Astrocyte of the spinal cord (primary cell): ENCODE results near the gene ZNF100.

ENCODE experiments used
- DNase-seq: peaks from one replicate; pipeline ENCODE4 v3.0.0; 2011; ENCODE audit warnings: low read depth, low spot score
- H3K4me3 ChIP-seq: 2 replicates; pipeline ENCODE4 v1.5.1; 2011; ENCODE audit warnings: low read depth, mild to moderate bottlenecking, low read length, moderate library complexity
- in situ Hi-C: cut with HindIII; loops from 2 replicates; pipeline ENCODE4 v1.10.0; 2017; ENCODE audit warnings: low sequenced_read_pairs
- TF ChIP-seq, protein P1 (sequence below): IDR thresholded peaks from 2 replicates; pipeline ENCODE4 v1.5.1; 2012; ENCODE audit warnings: low read depth, mild to moderate bottlenecking, low read length, inconsistent platforms

The ZNF100 gene

DNA sequence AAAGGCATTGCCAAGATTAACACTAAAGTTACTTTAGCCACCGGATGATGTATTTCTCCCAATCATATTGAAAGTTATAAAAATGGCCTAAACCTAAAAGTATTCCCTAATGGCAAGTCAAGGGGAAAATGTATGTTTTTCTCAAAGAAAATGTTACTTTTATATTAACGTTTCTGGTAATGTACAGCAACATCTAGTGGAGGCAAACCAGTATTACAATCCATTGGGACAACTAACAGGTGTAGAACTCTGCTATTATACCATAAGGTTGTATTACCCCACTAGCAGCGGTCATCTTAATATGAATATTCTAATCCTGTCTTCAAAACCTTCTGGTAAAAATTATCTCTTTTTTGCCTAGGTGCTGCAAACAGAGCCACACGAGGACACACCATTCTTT is 69.2 kb downstream of the ZNF100 start:
- TF ChIP-seq, protein P1, sequence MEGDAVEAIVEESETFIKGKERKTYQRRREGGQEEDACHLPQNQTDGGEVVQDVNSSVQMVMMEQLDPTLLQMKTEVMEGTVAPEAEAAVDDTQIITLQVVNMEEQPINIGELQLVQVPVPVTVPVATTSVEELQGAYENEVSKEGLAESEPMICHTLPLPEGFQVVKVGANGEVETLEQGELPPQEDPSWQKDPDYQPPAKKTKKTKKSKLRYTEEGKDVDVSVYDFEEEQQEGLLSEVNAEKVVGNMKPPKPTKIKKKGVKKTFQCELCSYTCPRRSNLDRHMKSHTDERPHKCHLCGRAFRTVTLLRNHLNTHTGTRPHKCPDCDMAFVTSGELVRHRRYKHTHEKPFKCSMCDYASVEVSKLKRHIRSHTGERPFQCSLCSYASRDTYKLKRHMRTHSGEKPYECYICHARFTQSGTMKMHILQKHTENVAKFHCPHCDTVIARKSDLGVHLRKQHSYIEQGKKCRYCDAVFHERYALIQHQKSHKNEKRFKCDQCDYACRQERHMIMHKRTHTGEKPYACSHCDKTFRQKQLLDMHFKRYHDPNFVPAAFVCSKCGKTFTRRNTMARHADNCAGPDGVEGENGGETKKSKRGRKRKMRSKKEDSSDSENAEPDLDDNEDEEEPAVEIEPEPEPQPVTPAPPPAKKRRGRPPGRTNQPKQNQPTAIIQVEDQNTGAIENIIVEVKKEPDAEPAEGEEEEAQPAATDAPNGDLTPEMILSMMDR = peak; percentile 18
- DNase-seq = peak; percentile 1
- H3K4me3 ChIP-seq = no peak overlapping the region
- in situ Hi-C loops = no loop called here

DNA sequence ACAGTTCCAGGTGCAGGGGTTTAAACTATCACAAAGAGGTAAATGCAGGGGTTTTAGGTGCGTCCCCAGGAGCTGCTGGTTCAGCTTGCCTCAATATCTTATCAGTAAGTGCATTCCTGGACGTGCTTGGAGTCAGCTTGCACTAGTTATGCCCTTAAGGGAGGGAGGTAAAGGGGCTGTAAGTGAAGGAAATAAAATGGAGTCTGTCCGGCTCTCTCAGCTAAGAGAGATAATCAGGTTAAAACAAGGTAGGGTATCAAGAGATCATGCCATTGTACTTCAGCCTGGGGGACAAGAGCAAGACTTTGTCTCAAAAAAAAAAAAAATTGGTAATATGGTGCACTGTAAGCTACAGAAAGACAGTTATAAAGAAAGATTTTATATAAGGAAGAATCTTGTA is 69.7 kb downstream of the ZNF100 start:
- TF ChIP-seq, protein P1 = no peak
- no peak overlapping the region for H3K4me3 ChIP-seq
- in situ Hi-C loops = no loop called here
- DNase-seq = no peak

DNA sequence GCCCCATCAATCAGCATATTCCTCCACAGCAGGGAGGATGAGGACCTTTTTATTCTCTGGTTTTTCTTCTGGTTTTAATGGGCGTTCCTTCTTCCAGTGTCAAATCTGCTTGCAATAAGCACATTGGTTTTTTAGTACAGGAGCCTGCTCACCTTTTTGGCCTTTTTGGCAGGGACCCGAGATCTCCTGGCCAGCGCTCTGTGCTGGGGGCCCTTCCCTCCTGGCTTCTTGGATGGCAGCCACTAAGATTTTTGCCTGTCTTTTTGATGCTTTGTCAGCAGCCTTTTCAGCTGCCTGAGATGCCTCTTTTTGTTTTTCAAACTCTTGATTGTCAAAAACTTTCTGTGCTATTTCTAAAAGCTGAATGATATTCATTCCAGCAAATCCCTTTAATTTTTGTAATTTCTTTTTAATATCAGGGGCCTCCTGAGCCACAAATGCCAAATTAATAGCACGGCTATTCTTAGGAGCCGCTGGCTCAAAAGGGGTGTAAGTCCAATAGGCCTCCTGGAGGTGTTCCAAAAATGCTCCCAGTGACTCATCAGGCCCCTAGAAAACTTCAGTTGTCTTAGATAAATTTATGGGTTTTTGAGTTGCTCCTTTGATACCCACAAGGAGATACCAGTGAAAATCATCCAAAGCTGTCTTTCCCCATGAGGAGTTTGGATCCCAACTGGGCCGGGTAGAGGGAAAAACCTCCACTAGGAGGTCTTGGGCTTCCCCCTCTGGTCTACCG is 73.0 kb downstream of the ZNF100 start:
- TF ChIP-seq, protein P1 = no peak
- in situ Hi-C loops = no loop called here
- no peak for DNase-seq
- H3K4me3 ChIP-seq = no peak overlapping the region

DNA sequence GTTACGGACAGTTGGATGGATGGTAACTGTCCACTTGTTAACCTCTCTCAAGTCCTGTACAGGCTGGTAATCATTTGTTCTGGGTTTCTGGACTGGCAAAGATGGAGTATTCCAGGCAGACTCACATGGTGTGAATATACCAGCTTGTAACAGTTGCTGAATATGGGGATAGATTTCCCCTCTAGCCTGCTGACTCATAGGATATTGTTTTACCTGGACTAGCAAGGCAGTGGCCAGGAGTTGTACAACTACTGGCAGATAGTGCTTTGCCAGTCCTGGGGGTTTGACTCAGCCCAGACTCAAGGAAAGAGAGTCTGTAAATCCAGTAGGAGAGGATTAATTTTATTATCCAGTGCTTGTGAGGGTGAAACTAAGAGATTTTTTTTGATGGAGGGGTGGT is 74.0 kb downstream of the ZNF100 start:
- H3K4me3 ChIP-seq = no peak overlapping the region
- TF ChIP-seq, protein P1 = no peak
- in situ Hi-C loops = no loop called here
- no peak for DNase-seq

DNA sequence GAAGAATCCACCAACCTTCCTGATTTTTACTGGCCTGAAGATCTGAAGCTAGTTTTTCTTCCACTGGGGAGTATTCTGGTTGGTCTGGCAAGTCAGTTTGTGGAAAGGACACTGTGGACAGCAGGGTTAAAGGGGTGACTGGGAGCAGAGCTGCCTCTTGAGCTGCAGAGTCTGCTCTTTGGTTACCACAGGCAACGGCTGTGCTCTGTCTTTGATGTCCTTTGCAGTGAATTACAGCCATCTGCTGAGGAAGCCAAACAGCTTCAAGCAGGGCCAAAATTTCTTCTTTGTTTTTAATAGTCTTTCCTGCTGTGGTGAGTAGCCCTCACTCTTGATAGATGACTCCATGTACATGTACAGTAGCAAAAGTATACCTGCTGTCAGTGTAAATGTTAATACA is 75.7 kb downstream of the ZNF100 start:
- DNase-seq = no peak
- H3K4me3 ChIP-seq = no peak overlapping the region
- in situ Hi-C loops = no loop called here
- TF ChIP-seq, protein P1 = no peak

DNA sequence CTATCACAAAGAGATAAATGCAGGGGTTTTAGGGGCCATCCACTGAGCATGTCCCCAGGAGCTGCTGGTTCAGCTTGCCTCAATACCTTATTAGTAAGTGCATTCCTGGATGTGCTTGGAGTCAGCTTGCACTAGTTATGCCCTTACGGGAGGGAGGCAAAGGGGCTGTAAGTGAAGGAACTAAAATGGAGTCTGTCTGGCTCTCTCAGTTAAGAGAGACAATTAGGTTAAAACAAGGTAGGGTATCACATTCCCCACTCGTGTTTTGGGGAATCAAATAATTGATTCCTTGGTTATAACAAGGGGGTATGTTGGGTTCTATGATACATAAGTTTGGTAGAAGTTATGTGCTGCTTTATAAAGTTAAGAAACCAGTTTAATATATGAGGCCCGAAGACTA is 78.9 kb downstream of the ZNF100 start:
- H3K4me3 ChIP-seq = no peak overlapping the region
- TF ChIP-seq, protein P1 = no peak
- no peak for DNase-seq
- in situ Hi-C loops = no loop called here
